H1 (cell line): Measurements from ENCODE around the gene ALK. TPM values are rescaled to one million over a fixed set of nuclear protein-coding genes. Genes with fewer than 3 reads are reported as not detected.

Experiments used
- CTCF ChIA-PET: fragments of 300-600 bp; sonication (Branson Sonifier 250); formaldehyde crosslinking; loops from one replicate; lab custom pipeline; 2021; ENCODE audit not compliant: partially characterized antibody; lab: Charles Lee
- POLR2A ChIA-PET: fragments of 300-600 bp; sonication (Branson Sonifier 250); formaldehyde crosslinking; loops from one replicate; lab custom pipeline; 2021; ENCODE audit warnings: inconsistent platforms; ENCODE audit not compliant: partially characterized antibody; lab: Charles Lee
- DNase-seq, 2 experiments: peaks; one replicate each; pipeline versions ENCODE4 v3.0.0 to v3.0.0-alpha.2; 2010 to 2022; ENCODE audit warnings: low spot score in 2 of 2, low read depth in 1 of 2, mixed read lengths in 1 of 2
- FAIRE-seq: peaks from 2 replicates; lab custom pipeline; 2011; peaks lifted over from hg19 to GRCh38; lab: Jason Lieb, UNC
- H2AFZ ChIP-seq: 2 replicates; pipeline ENCODE4 v1.8.1; 2012; ENCODE audit warnings: low read length, inconsistent platforms
- H2AK5ac ChIP-seq: 2 replicates; pipeline ENCODE4 v1.6.1; 2013; ENCODE audit warnings: low read depth, low read length
- H2BK120ac ChIP-seq: replicated peaks from 2 replicates; pipeline ENCODE3; 2013; ENCODE audit warnings: low read depth, low read length, inconsistent platforms
- H2BK12ac ChIP-seq: 2 replicates; pipeline ENCODE4 v1.6.1; 2013; ENCODE audit warnings: low read depth, low read length
- H2BK15ac ChIP-seq: 2 replicates; pipeline ENCODE4 v1.6.1; 2013; ENCODE audit warnings: low read length
- H2BK20ac ChIP-seq: 2 replicates; pipeline ENCODE4 v1.6.1; 2013; ENCODE audit warnings: low read length
- H2BK5ac ChIP-seq: 2 replicates; pipeline ENCODE4 v1.6.1; 2013; ENCODE audit warnings: low read depth, low read length
- H3K14ac ChIP-seq: 2 replicates; pipeline ENCODE4 v1.6.1; 2013; ENCODE audit warnings: inconsistent platforms; ENCODE audit not compliant: insufficient read length
- H3K18ac ChIP-seq: 2 replicates; pipeline ENCODE4 v1.6.1; 2013; ENCODE audit warnings: low read length; ENCODE audit errors: extremely low read depth
- H3K23ac ChIP-seq: 2 replicates; pipeline ENCODE4 v1.6.1; 2013; ENCODE audit warnings: inconsistent platforms; ENCODE audit not compliant: insufficient read length
- H3K23me2 ChIP-seq: 2 replicates; pipeline ENCODE4 v1.6.1; 2013; ENCODE audit warnings: low read depth, low read length
- H3K27ac ChIP-seq: 2 replicates; pipeline ENCODE4 v1.6.1; 2011; ENCODE audit warnings: low read depth, low read length, inconsistent platforms
- H3K27me3 ChIP-seq, 4 experiments: replicated peaks in 1 of 4; 1 replicate in 1 of 4; 2 replicates in 3 of 4; pipeline versions ENCODE4 v1.6.1 to v1.8.1; 2011 to 2013; ENCODE audit warnings: low read length in 3 of 4, mild to moderate bottlenecking in 3 of 4, inconsistent platforms in 2 of 4, mixed read lengths in 2 of 4, moderate library complexity in 1 of 4; ENCODE audit not compliant: control insufficient read depth in 3 of 4, insufficient read depth in 3 of 4; ENCODE audit errors: extremely low read depth in 1 of 4
- H3K36me3 ChIP-seq, 4 experiments: 2 replicates each; pipeline versions ENCODE4 v1.6.1 to v1.8.1; 2011 to 2013; ENCODE audit warnings: mild to moderate bottlenecking in 4 of 4, low read length in 3 of 4, moderate library complexity in 2 of 4, control low read depth in 1 of 4, inconsistent platforms in 1 of 4; ENCODE audit not compliant: insufficient read depth in 4 of 4, control insufficient read depth in 2 of 4
- H3K4ac ChIP-seq: replicated peaks from 2 replicates; pipeline ENCODE3; 2013; ENCODE audit warnings: low read length, low read depth, mixed read lengths, inconsistent platforms; ENCODE audit not compliant: insufficient read length
- H3K4me1 ChIP-seq, 4 experiments: replicated peaks in 1 of 4; 1 replicate in 1 of 4; 2 replicates in 3 of 4; pipeline versions ENCODE4 v1.6.1 to v1.8.1; 2011 to 2013; ENCODE audit warnings: low read length in 3 of 4, inconsistent platforms in 2 of 4, mixed read lengths in 1 of 4; ENCODE audit not compliant: insufficient read depth in 4 of 4, control insufficient read depth in 3 of 4
- H3K4me2 ChIP-seq, 2 experiments: 2 replicates each; pipeline versions ENCODE4 v1.6.1 to v1.8.1; 2011 to 2013; ENCODE audit warnings: low read depth in 2 of 2, low read length in 2 of 2, control low read depth in 1 of 2, inconsistent platforms in 1 of 2, mild to moderate bottlenecking in 1 of 2; ENCODE audit not compliant: insufficient read depth in 1 of 2
- H3K4me3 ChIP-seq, 4 experiments: fragments of 200-600, 300-600 bp in 1 of 4; sonication (generic), shearing (Covaris generic), sonication (Bioruptor Twin) in 1 of 4; 2 replicates each; pipeline versions ENCODE4 v1.5.1 to v1.8.1; 2011 to 2016; ENCODE audit warnings: low read length in 4 of 4, low read depth in 3 of 4, control low read depth in 2 of 4, inconsistent platforms in 2 of 4, mild to moderate bottlenecking in 2 of 4, mixed read lengths in 1 of 4, moderate library complexity in 1 of 4; ENCODE audit not compliant: insufficient read depth in 2 of 4; ENCODE audit errors: extremely low read depth in 1 of 4
- H3K56ac ChIP-seq: replicated peaks from 2 replicates; pipeline ENCODE3; 2013; ENCODE audit warnings: low read depth, mild to moderate bottlenecking, mixed read lengths, low read length, inconsistent platforms; ENCODE audit not compliant: insufficient read length
- H3K79me1 ChIP-seq: 2 replicates; pipeline ENCODE4 v1.6.1; 2013; ENCODE audit warnings: low read depth, low read length, control low read depth
- H3K79me2 ChIP-seq, 2 experiments: 2 replicates each; pipeline versions ENCODE4 v1.6.1 to v1.8.1; 2012 to 2013; ENCODE audit warnings: low read length in 2 of 2, mild to moderate bottlenecking in 2 of 2, inconsistent platforms in 1 of 2; ENCODE audit not compliant: insufficient read depth in 2 of 2, control insufficient read depth in 1 of 2
- H3K9ac ChIP-seq, 4 experiments: replicated peaks in 1 of 4; 1 replicate in 1 of 4; 2 replicates in 3 of 4; pipeline versions ENCODE4 v1.6.1 to v1.8.1; 2011 to 2013; ENCODE audit warnings: low read depth in 3 of 4, low read length in 3 of 4, control low read depth in 2 of 4, mild to moderate bottlenecking in 2 of 4, moderate library complexity in 2 of 4, inconsistent platforms in 1 of 4; ENCODE audit errors: extremely low read depth in 1 of 4
- H3K9me3 ChIP-seq, 2 experiments: 2 replicates each; pipeline versions ENCODE4 v1.6.1 to v1.8.1; 2012 to 2013; ENCODE audit warnings: mild to moderate bottlenecking in 2 of 2, moderate library complexity in 2 of 2, control low read depth in 1 of 2, inconsistent platforms in 1 of 2, low read depth in 1 of 2, low read length in 1 of 2, mixed read lengths in 1 of 2; ENCODE audit not compliant: insufficient read depth in 2 of 2
- H4K20me1 ChIP-seq, 2 experiments: replicated peaks in 1 of 2; 2 replicates each; pipeline versions ENCODE3 to v1.8.1; 2011 to 2013; ENCODE audit warnings: inconsistent platforms in 2 of 2, low read length in 2 of 2, mild to moderate bottlenecking in 1 of 2; ENCODE audit not compliant: insufficient read depth in 2 of 2, control insufficient read depth in 1 of 2
- H4K5ac ChIP-seq: 2 replicates; pipeline ENCODE4 v1.6.1; 2013; ENCODE audit warnings: low read length, low read depth, mixed read lengths, inconsistent platforms; ENCODE audit not compliant: insufficient read length
- H4K8ac ChIP-seq: 2 replicates; pipeline ENCODE4 v1.8.0; 2013; ENCODE audit warnings: mild to moderate bottlenecking, moderate library complexity, low read length, inconsistent platforms; ENCODE audit not compliant: insufficient read depth; ENCODE audit errors: extremely low read depth
- H4K91ac ChIP-seq: replicated peaks from 2 replicates; pipeline ENCODE3; 2013; ENCODE audit warnings: low read length, mixed read lengths, inconsistent platforms; ENCODE audit not compliant: insufficient read length
- BACH1 ChIP-seq: IDR thresholded peaks from 2 replicates; pipeline ENCODE4 v1.6.1; 2012; ENCODE audit warnings: low read length, improper control_type of control experiment
- EZH2 ChIP-seq: fragments of 200-600 bp; sonication (generic); IDR thresholded peaks from 2 replicates; pipeline ENCODE4 v1.7.1; 2012; ENCODE audit warnings: low read depth, mild to moderate bottlenecking, moderate library complexity, low read length, inconsistent platforms; ENCODE audit not compliant: severe bottlenecking
- MAX ChIP-seq: IDR thresholded peaks from 2 replicates; pipeline ENCODE4 v1.6.1; 2012; ENCODE audit warnings: inconsistent platforms
- POLR2A ChIP-seq, 2 experiments: IDR thresholded peaks; 1 replicate in 1 of 2; 2 replicates in 1 of 2; pipeline ENCODE4 v1.6.1; 2011; ENCODE audit warnings: low read depth in 2 of 2, low read length in 2 of 2, mild to moderate bottlenecking in 2 of 2; ENCODE audit errors: control extremely low read depth in 1 of 2
- RXRA ChIP-seq: IDR thresholded peaks from 2 replicates; pipeline ENCODE4 v1.6.1; 2011; ENCODE audit warnings: low read depth, mild to moderate bottlenecking, low read length, moderate library complexity; ENCODE audit not compliant: insufficient read depth
- SIRT6 ChIP-seq: IDR thresholded peaks from one replicate; pipeline ENCODE4 v1.7.1; 2012; ENCODE audit warnings: low read length, inconsistent platforms
- TAF7 ChIP-seq: optimal IDR thresholded peaks from 2 replicates; pipeline ENCODE3; 2011; ENCODE audit warnings: low read depth, mild to moderate bottlenecking, inconsistent platforms, low read length, moderate library complexity, borderline replicate concordance
- TBP ChIP-seq: IDR thresholded peaks from 2 replicates; pipeline ENCODE4 v1.6.1; 2011; ENCODE audit warnings: low read depth, low read length, improper control_type of control experiment
- TEAD4 ChIP-seq: IDR thresholded peaks from 2 replicates; pipeline ENCODE4 v1.6.1; 2012; ENCODE audit warnings: low read depth, low read length, inconsistent platforms, mixed read lengths
- YY1 ChIP-seq: IDR thresholded peaks from 2 replicates; pipeline ENCODE4 v1.6.1; 2011; ENCODE audit warnings: low read depth, mild to moderate bottlenecking, low read length
- ZNF274 ChIP-seq: IDR thresholded peaks from 2 replicates; pipeline ENCODE4 v1.7.0; 2012; ENCODE audit warnings: low read length, borderline replicate concordance; ENCODE audit errors: extremely low read depth
- WGBS, 2 experiments: shearing (Covaris generic) in 1 of 2; methylation state at CpG; one replicate each; pipeline versions ENCODE4 v1.1.6 to v1.1.7; 2013 to 2015; ENCODE audit warnings: low lambda C conversion rate in 2 of 2, mixed read lengths in 2 of 2, inconsistent platforms in 1 of 2, low coverage in 1 of 2, missing lambda C conversion rate in 1 of 2; ENCODE audit not compliant: insufficient replicate concordance in 2 of 2, insufficient coverage in 1 of 2, insufficient read length in 1 of 2; ENCODE audit errors: extremely low coverage in 1 of 2, missing lambda C conversion rate in 1 of 2; 5-methylcytosine and 5-hydroxymethylcytosine counted together
- polyA plus RNA-seq, 7 experiments: library from polyadenylated mRNA; depleted of rRNA in 3 of 7; stranded (reverse) in 5 of 7; unstranded in 2 of 7; fragments of >200 nt in 5 of 7; fragments of 200-250 nt in 2 of 7; gene quantifications; 1 replicate in 5 of 7; 2 replicates in 1 of 7; 4 replicates in 1 of 7; pipeline versions ENCODE4 v1.2.1 to v1.2.3, GENCODE V29; 2011 to 2013; ENCODE audit warnings: missing spikeins in 2 of 7, mixed read lengths in 2 of 7
- total RNA-seq: library from RNA; stranded (reverse); fragmentation: NEBNext Ultra II Directional; extraction: Animal tissue kit (Norgen Biotek cat#: 25700); gene quantifications from 2 replicates; pipeline ENCODE4 v1.2.1, GENCODE V29; 2021

ALK gene
- total and polyA plus RNA-seq, 2 of the 8 experiments (the other 6 are each of a cell fraction or from before 2014, with no cell fraction given): 0.02 to 0.09 TPM

GRCh38 chr2:29525921-29526320 lies 395.5 kb downstream of the ALK start:
- peaks cover 0 to 2% of the 10 kb centered on the region in 2 experiments for H4K20me1 ChIP-seq
- no peak overlapping the region for H2BK20ac ChIP-seq
- peaks cover 0 to 5% (median 3%) of the 10 kb centered on the region in 4 experiments; a peak in 3 of 7 replicates for H3K4me1 ChIP-seq
- H4K91ac ChIP-seq: no peak overlapping the region
- no peak overlapping the region for H3K56ac ChIP-seq
- no peaks in the 10 kb centered on the region for H3K27me3 ChIP-seq
- H3K79me2 ChIP-seq: no peaks in the 10 kb centered on the region
- no peak overlapping the region for H3K18ac ChIP-seq
- H2AK5ac ChIP-seq: no peak overlapping the region
- POLR2A ChIA-PET: no interaction called here
- H3K4me3 ChIP-seq: no peak overlapping the region
- H3K23me2 ChIP-seq: peaks cover 5% of the 10 kb centered on the region; the same call in 1 of the 2 replicates
- H4K8ac ChIP-seq: no peak overlapping the region
- CTCF ChIA-PET: interaction anchor here (1.4 to 1.6 kb wide), 2 partner anchors 9 to 73 kb away, joined by 4 read pairs; no protein-coding TSS in a partner anchor
- no peaks in the 10 kb centered on the region; a peak in 2 of 8 replicates for H3K36me3 ChIP-seq
- no peak overlapping the region for H2BK120ac ChIP-seq
- H3K9me3 ChIP-seq: no peaks in the 10 kb centered on the region
- H2BK5ac ChIP-seq: no peak overlapping the region
- H3K14ac ChIP-seq: no peak overlapping the region
- H3K4ac ChIP-seq: no peak overlapping the region
- no peak overlapping the region for H3K23ac ChIP-seq
- no peak overlapping the region for H2BK15ac ChIP-seq
- H4K5ac ChIP-seq: no peak overlapping the region
- WGBS, 2 experiments: 91% methylated on average over 2 of the region's 2 CpGs; no CpG with 5 or more reads in 1 of the 2 experiments
- no peak overlapping the region for H3K9ac ChIP-seq
- H2BK12ac ChIP-seq: no peak overlapping the region
- H3K79me1 ChIP-seq: no peaks in the 10 kb centered on the region
- H3K27ac ChIP-seq: no peak overlapping the region
- FAIRE-seq (no peak), DNase-seq (no peak)
- H3K4me2 ChIP-seq: no peak overlapping the region
- no peak overlapping the region for H2AFZ ChIP-seq
- no peak for TF ChIP-seq SIRT6
- TF ChIP-seq YY1: no peak
- no peak for TF ChIP-seq RXRA
- no peak for TF ChIP-seq TAF7
- no peak for TF ChIP-seq POLR2A (IDR thresholded peaks at IDR 0.05; ENCODE audit: control extremely low read depth in 1 of 2, low read depth in 2 of 2, low read length in 2 of 2)
- TF ChIP-seq ZNF274: no peak
- no peak for TF ChIP-seq BACH1
- no peak for TF ChIP-seq EZH2
- TF ChIP-seq TBP: no peak
- no peak for TF ChIP-seq MAX
- no peak for TF ChIP-seq TEAD4
